GM19240 (cell line): ENCODE measurements around the gene CCP110.

Source experiments
- DNase-seq: peaks from one replicate; pipeline ENCODE4 v3.0.0; 2011; ENCODE audit warnings: low spot score; ENCODE audit not compliant: insufficient read length

Gene CCP110, protein sequence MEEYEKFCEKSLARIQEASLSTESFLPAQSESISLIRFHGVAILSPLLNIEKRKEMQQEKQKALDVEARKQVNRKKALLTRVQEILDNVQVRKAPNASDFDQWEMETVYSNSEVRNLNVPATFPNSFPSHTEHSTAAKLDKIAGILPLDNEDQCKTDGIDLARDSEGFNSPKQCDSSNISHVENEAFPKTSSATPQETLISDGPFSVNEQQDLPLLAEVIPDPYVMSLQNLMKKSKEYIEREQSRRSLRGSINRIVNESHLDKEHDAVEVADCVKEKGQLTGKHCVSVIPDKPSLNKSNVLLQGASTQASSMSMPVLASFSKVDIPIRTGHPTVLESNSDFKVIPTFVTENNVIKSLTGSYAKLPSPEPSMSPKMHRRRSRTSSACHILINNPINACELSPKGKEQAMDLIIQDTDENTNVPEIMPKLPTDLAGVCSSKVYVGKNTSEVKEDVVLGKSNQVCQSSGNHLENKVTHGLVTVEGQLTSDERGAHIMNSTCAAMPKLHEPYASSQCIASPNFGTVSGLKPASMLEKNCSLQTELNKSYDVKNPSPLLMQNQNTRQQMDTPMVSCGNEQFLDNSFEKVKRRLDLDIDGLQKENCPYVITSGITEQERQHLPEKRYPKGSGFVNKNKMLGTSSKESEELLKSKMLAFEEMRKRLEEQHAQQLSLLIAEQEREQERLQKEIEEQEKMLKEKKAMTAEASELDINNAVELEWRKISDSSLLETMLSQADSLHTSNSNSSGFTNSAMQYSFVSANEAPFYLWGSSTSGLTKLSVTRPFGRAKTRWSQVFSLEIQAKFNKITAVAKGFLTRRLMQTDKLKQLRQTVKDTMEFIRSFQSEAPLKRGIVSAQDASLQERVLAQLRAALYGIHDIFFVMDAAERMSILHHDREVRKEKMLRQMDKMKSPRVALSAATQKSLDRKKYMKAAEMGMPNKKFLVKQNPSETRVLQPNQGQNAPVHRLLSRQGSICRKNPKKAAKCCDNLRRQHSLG

DNA sequence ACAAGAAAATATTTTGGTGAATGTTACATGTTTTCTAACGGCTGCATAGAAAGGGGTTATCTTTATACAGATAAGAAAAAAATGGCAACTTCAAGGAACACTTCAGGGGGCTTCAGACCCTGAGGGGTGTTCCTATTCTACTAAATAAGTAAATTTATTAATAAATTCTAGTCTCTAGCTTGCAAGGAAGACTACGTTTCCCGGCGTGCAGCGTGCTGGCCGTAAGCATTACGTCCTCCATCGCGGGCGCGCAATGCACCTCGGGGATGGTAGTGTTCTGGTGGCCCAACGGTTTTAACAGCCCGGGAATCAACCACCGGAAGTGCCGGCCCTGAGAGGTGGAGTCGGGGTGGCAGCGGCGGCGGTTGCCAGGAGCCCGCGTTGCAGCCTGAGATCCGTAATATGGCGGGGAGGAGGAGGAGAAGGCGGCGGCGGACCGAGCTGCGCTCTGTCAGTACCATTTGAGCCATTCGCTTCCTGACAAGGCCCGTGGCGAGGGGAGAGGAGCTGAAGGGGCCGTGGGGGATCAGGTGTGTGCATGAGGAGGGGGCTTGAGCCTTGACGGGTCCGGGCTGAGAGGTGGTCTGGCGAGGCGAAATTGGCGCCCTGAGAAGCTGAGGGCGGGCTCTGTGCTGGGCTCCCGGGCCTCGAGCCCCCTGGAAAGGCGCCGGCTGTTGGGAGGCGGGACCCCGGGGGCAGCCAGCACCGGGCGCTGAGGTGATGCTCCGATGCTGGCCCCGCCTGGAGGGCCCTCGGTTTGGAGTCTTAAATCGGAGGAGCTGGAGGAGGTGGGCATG, at the start of gene CCP110:
TSS of gene CCP110 (plus strand) at position 384 of the 797 bp plus-strand sequence. CDS start 3,940 bp downstream, outside the sequence.
- peak; percentile 59 for DNase-seq

DNA sequence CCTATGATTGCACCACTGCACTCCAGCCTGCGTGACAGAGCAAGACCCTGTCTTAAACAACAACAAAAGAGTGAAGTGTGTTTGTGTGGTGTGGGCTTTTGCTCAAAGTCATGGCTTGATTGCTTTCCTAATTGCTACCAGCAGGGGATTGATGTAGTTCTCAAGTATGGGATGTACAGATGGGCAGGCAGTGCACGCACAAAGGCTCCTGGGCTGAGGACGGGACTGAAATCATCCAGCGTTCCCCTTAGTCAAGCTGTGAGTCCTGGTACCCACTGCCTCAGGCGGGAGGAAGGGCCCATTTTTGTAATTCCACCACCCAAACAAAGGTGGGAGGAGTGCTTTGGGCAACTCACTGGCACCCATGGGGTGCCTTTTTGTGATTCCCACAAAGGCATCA, 49.1 kb upstream of the CCP110 start:
- no peak for DNase-seq

- no peak for DNase-seq
These were observed 45.2 kb upstream of the CCP110 start for GRCh38 chr16:19478505-19478904.

GRCh38 chr16:19479302-19479721, 44.4 kb upstream of the CCP110 start:
- no peak for DNase-seq

DNA sequence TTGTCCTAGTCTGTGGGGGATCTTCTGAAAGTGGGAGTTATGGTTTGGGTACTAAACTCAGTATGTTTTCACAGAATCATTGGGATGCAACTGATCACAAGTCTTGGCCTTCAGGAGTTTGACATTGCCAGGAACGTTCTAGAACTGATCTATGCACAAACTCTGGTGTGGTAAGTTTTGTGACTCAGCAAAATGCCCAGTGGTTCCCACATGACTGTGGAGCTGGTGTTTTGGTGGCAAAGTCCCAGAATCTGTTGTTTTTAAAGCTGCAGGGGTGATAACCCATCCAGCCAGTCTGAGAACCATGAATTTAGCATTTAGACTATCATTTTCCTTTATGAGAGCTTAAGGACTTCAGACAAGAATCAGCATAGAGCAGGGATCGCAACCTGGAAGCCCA, 42.4 kb upstream of the CCP110 start:
- no peak for DNase-seq

DNA sequence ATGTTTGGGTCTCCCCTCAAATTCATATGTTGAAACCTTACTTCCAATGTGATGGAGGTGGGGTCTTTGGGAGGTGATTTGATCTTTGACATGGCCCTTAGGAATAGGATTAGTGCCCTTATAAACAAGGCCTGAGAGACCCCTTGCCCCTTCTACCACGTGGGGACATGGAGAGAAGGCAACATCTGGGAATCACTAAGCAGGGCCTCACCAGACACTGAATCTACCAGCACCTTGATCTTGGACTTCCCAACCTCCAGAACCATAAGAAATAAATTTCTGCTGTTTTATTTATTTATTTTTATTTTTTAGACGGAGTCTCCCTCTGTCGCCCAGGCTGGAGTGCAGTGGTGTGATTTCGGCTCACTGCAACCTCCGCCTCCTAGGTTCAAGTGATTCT, 42.0 kb upstream of the CCP110 start:
- DNase-seq, result no peak

DNA sequence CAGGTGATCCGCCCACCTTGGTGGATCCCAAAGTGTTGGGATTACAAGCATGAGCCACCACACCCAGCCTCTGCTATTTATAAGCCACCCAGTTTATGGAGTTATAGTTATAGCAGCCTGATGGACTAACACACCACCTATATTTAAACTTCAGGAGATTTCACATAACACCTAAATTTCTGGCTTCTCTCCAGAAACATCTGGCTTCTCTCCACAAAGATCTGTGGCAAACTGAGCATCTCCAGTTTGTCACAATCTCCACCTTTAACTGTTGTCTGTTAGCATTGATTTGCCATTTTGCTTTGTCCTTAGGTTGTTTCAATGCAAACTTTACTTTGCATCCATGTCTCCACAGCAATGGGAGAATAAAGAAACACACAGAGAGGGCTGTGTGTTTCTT, 41.5 kb upstream of the CCP110 start:
- DNase-seq, result no peak

DNA sequence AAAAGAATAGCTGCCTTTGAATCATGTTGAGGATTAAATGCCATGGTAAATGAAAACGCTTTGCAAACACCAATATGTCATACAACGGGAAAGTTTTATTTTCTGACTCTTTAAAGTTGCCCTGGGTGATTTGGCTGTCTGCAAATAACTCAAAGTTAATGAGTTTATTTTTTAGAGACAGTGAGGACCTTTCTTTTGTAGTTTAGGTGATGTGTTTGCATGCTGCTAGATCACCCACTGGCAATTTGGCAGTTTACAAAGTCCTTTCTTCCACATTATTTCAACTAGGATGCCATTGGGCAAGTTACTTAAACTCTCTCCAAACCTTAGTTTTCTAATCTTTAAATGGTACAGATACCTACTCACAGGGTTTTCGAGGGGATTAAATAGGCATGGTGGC, 39.6 kb upstream of the CCP110 start:
- no peak for DNase-seq

DNA sequence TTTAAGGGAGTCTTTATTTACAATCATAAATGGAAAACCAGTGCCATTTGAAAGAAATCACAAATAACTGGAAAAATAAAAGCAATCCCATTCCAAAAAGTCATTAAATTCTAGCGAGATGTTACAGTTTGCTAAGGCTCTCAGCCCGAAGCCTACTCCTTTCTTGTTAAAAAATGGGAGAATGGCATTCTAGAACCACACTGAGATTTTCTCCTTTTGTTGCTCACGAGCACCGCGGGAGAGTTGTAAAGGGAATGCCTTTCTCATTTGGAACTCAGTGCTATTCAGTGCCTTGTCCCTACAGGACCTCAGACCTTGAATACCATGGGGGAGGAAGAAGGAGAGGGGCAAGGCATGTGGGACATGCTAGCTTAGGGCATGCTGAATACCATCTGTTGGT, 38.1 kb upstream of the CCP110 start:
- DNase-seq, result no peak

GRCh38 chr16:19486051-19486450, 37.7 kb upstream of the CCP110 start:
- no peak for DNase-seq

DNA sequence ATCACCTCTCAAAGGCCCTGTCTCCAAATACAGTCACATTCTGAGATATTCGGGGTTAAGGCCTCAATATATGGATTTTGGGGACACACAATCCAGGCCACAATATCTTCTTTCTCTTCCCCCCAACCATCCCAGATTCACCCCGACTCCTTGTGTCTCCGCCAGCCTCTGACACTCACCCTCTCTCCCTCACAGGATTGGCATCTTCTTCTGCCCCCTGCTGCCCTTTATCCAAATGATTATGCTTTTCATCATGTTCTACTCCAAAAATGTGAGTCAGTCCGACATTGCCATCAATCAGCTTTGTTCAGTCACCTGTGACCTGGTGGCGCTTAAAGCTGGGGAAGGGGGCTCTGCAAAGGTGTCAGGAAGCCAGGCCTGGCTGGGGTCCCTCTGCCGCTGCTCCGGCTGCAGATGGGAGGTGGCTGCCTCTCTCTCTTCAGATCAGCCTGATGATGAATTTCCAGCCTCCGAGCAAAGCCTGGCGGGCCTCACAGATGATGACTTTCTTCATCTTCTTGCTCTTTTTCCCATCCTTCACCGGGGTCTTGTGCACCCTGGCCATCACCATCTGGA, 36.9 kb upstream of the CCP110 start:
- no peak for DNase-seq

GRCh38 chr16:19488213-19488640, 35.5 kb upstream of the CCP110 start:
- no peak for DNase-seq

DNA sequence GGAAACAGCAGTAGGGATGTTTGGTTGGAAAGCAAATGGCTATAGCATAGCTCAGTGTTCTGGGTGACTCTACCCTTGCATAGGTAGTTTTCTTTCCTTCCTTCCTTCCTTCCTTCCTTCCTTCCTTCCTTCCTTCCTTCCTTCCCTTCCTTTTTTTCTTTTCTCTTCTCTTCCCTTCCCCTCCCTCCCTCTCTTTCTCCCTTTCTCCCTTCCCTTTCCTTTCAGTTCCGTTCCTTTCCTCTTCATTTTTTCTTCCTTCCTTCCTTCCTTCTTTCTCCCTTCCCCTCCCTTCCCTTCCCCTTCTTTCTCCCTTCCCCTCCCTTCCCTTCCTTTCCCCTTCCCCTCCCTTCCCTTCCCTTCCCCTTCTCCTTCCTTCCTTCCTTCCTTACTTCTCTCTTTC, 33.1 kb upstream of the CCP110 start:
- DNase-seq, result no peak

- DNase-seq, result no peak
These were observed 26.6 kb upstream of the CCP110 start for GRCh38 chr16:19497176-19497575.

GRCh38 chr16:19499006-19499405, 24.7 kb upstream of the CCP110 start:
- no peak for DNase-seq

GRCh38 chr16:19499481-19499880, 24.3 kb upstream of the CCP110 start:
- no peak for DNase-seq

DNA sequence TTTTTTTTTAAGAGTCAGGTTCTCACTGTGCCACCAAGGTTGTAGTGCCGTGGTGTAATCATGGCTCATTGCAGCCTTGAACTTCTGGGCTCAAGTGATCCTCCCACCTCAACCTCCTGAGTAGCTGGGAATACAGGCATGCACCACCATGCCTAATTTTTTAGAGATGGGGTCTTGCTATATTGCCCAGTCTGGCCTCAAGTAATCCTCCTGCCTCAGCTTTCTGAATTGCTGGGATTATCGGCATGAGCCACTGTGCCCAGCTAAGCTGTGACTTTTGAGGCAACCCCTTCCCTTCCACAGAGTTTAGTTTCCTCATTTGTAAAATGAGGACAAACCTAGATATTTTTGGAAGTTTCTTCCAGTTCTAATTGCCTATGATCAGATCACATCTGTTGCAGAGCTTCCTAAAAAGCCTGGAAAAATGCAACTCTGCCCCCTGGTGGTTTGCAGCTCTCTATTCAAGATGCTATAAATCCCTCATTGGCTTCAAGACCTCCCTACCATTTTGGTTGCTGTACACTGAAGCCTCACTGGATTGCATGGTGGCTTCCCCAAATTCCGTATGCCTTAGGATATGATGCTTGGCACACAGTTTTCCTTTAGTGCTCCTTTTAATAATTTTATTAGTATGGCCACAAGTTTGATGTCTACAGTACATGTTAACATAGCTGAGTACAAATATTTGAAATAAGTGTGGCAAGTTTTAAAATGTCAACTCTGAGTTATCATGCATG, 21.2 kb upstream of the CCP110 start:
- peak; percentile 33 for DNase-seq

- DNase-seq, result no peak
These were observed 20.2 kb upstream of the CCP110 start for GRCh38 chr16:19503461-19504075.

DNA sequence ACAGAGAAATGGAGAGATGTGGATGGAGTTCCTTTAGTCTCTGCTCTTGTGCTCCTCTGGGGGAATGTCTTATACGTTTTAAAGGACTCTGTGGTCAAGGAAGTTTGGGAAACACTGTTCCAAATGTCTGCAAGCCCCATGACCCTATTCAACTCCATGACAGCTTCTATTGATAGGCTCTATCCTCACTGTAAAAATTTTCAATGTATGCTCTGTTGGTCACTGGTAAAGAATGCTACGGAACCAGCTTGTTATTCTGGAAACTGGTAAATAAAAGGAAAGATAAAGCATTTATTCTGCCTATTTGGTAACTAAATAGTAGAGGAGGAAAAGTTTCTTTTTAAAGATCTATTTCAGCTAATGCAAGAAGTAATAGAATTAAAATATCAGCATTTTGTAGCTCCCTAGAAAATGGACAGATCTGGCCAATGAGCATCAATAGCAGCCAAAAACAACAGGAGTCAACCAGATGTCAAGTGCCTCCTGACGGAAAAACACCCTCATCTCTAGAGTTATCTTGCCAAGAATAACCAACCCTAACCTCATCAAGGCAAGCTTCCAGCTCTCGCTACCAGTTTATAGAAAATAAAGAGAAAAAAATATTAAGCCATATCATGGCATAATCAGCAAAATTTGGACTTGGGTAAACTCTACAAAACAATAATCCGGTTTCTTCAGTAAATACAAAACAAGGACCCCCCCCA, 18.0 kb upstream of the CCP110 start:
- DNase-seq, result no peak
